Nephron progenitor cell (in vitro differentiated cells): Measurements from ENCODE around the gene C10orf62.

Experiments
- DNase-seq: peaks from one replicate; pipeline ENCODE4 v3.0.0; 2021
- H3K27ac Mint-ChIP-seq: 2 replicates; pipeline ENCODE4 v1.8.0; 2021; ENCODE audit warnings: mild to moderate bottlenecking, moderate library complexity, mixed read lengths
- H3K27me3 Mint-ChIP-seq: 2 replicates; pipeline ENCODE4 v1.8.0; 2021; ENCODE audit warnings: mild to moderate bottlenecking, low read depth, mixed read lengths; ENCODE audit not compliant: poor library complexity
- H3K36me3 Mint-ChIP-seq: 2 replicates; pipeline ENCODE4 v1.8.0; 2021; ENCODE audit warnings: low read depth, mixed read lengths
- H3K4me1 Mint-ChIP-seq: 2 replicates; pipeline ENCODE4 v1.8.0; 2021; ENCODE audit warnings: mixed read lengths
- H3K4me3 Mint-ChIP-seq: 2 replicates; pipeline ENCODE4 v1.8.0; 2021; ENCODE audit warnings: mild to moderate bottlenecking, moderate library complexity, mixed read lengths
- H3K9me3 Mint-ChIP-seq: 2 replicates; pipeline ENCODE4 v1.8.0; 2021; ENCODE audit warnings: mild to moderate bottlenecking, moderate library complexity, mixed read lengths
- CTCF ChIP-seq: fragments of 200-600 bp; sonication (generic); IDR thresholded peaks from 2 replicates; pipeline ENCODE4 v1.5.0; 2021; ENCODE audit warnings: antibody characterized with exemption

C10orf62 gene

GRCh38 chr10:97583476-97583875 lies 6.0 kb upstream of the C10orf62 start:
- Mint-ChIP-seq H3K4me3 (no peak overlapping the region), H3K36me3 (no peaks in the 10 kb centered on the region), H3K27ac (no peak overlapping the region), H3K9me3 (no peaks in the 10 kb centered on the region), H3K4me1 (peaks cover 22% of the 10 kb centered on the region), H3K27me3 (peaks cover 6% of the 10 kb centered on the region)
- no peak for TF ChIP-seq CTCF
- DNase-seq = no peak

- peak within 1 kb of the TSS; percentile 75 for H3K27ac Mint-ChIP-seq
- H3K4me1 Mint-ChIP-seq = peaks cover 22% of the 10 kb centered on the region
- no peak for TF ChIP-seq CTCF
- no peaks in the 10 kb centered on the region for H3K36me3 Mint-ChIP-seq
- H3K27me3 Mint-ChIP-seq = peaks cover 6% of the 10 kb centered on the region
- peak; percentile 20 for DNase-seq
- H3K9me3 Mint-ChIP-seq = no peaks in the 10 kb centered on the region
- no peak within 1 kb of the TSS for H3K4me3 Mint-ChIP-seq
Measured at GRCh38 chr10:97584060-97584797, 5.3 kb upstream of the C10orf62 start, which contains the start of gene HOGA1. Gene HOGA1, plus strand, starts transcription at chr10:97584389. Its CDS starts 315 bp downstream, at chr10:97584704.

GRCh38 chr10:97584798-97585438 lies 4.6 kb upstream of the C10orf62 start:
- Mint-ChIP-seq H3K9me3 (no peaks in the 10 kb centered on the region), H3K4me1 (peaks cover 22% of the 10 kb centered on the region), H3K27ac (peak overlapping the region; percentile 75), H3K4me3 (no peak overlapping the region), H3K36me3 (no peaks in the 10 kb centered on the region), H3K27me3 (peaks cover 6% of the 10 kb centered on the region)
- no peak for DNase-seq
- no peak for TF ChIP-seq CTCF

- Mint-ChIP-seq H3K27me3 (peaks cover 6% of the 10 kb centered on the region), H3K27ac (no peak overlapping the region), H3K4me1 (peaks cover 22% of the 10 kb centered on the region), H3K36me3 (no peaks in the 10 kb centered on the region), H3K4me3 (no peak overlapping the region), H3K9me3 (no peaks in the 10 kb centered on the region)
- no peak for TF ChIP-seq CTCF
- no peak for DNase-seq
Measured at GRCh38 chr10:97585439-97585811, 4.1 kb upstream of the C10orf62 start.

- Mint-ChIP-seq H3K9me3 (no peaks in the 10 kb centered on the region), H3K27me3 (peaks cover 6% of the 10 kb centered on the region), H3K4me3 (no peak overlapping the region), H3K27ac (no peak overlapping the region), H3K4me1 (peaks cover 22% of the 10 kb centered on the region), H3K36me3 (no peaks in the 10 kb centered on the region)
- no peak for TF ChIP-seq CTCF
- no peak for DNase-seq
Measured at GRCh38 chr10:97587183-97587582, 2.3 kb upstream of the C10orf62 start.
